ENCODE results near the gene MUS81. TPM values are rescaled to one million over a fixed set of nuclear protein-coding genes. Genes with fewer than 3 reads are reported as not detected.

The MUS81 gene
- total and polyA plus RNA-seq, 2 of the 13 experiments (the other 11 are each of a cell fraction or from before 2014, with no cell fraction given) = 25.6 to 30.2 TPM

DNA sequence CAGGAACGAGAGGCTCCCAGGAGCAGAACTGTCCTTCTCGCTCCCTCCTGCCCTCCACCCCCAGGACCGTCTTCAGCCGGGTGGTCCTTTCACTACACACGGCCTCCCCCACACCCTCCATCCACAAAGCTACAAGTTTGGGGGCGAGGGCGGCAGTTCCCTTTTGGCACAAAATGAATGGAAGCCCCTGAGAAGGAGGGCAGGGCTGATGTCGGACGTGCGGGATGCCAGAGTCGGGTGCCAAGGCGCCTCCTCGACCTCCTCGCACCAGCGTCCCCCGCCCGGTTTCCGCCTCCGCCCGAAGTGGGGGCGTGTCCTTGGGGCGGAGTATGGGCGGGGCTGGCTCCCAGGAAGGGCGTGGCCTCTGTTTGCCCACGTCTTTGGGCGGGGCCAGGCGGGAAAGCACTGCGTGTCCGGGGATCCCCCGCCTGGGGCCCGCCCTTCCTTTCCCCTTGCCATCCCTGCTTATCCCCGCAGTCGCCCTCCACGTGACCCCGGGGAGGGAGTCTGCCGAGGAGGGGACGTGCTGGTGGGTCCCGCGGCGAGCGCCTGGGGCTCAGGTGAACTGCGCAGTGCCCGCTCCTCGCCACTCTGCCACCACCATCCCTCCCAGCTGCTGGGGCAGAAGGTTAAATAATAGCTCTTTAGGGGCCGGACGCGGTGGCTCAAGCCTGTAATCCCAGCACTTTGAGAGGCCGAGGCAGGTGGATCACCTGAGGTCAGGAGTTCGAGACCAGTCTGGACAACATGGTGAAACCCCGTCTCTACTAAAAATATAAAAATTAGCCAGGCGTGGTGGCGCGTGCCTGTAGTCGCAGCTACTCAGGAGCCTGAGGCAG lies 13.3 kb downstream of the MUS81 start (continued):
- TF ChIP-seq FOXC1 (CRISPR knock-in tag; IDR thresholded peaks at IDR 0.05; ENCODE audit: borderline replicate concordance) (0 out of 2 replicates have a peak, but pooled peaks have one; percentile 64), ZBTB7B (CRISPR knock-in tag; IDR thresholded peaks at IDR 0.05) (peak; percentile 36; the same call in 1 of the 2 replicates), NBN (conservative IDR thresholded peaks at IDR 0.05) (no peak), TFDP2 (CRISPR knock-in tag; IDR thresholded peaks at IDR 0.05) (peak; percentile 65), ZFP36L2 (CRISPR knock-in tag; IDR thresholded peaks at IDR 0.05) (no peak), ZGPAT (CRISPR knock-in tag; IDR thresholded peaks at IDR 0.05) (peak; percentile 83), ZMYM2 (CRISPR knock-in tag; IDR thresholded peaks at IDR 0.05) (peak; percentile 95), RORA (CRISPR knock-in tag; IDR thresholded peaks at IDR 0.05) (no peak), TBX2 (CRISPR knock-in tag; IDR thresholded peaks at IDR 0.05; ENCODE audit: borderline replicate concordance) (peak; percentile 74), GATAD1 (CRISPR knock-in tag; IDR thresholded peaks at IDR 0.05) (no peak; the same call in none of the 2 replicates), ZNF460 (CRISPR knock-in tag; IDR thresholded peaks at IDR 0.05; ENCODE audit: borderline replicate concordance) (no peak; the same call in 1 of the 2 replicates), KAT2B (IDR thresholded peaks at IDR 0.05; ENCODE audit: borderline replicate concordance, low read depth, low read length) (no peak), SIX4 (CRISPR knock-in tag; IDR thresholded peaks at IDR 0.05) (no peak), SOX6 (IDR thresholded peaks at IDR 0.05) (no peak), SOX6 (CRISPR knock-in tag; IDR thresholded peaks at IDR 0.05) (peak; percentile 77), ZSCAN30 (CRISPR knock-in tag; IDR thresholded peaks at IDR 0.05) (no peak), ZNF317 (CRISPR knock-in tag; IDR thresholded peaks at IDR 0.05) (0 out of 2 replicates have a peak, but pooled peaks have one; percentile 48), ZNF724P (CRISPR knock-in tag; IDR thresholded peaks at IDR 0.05; ENCODE audit: borderline replicate concordance) (no peak), RCOR2 (CRISPR knock-in tag; IDR thresholded peaks at IDR 0.05) (peak; percentile 42; the same call in 1 of the 2 replicates), CAMTA2 (CRISPR knock-in tag; IDR thresholded peaks at IDR 0.05; ENCODE audit: borderline replicate concordance) (no peak), ZBTB20 (CRISPR knock-in tag; IDR thresholded peaks at IDR 0.05; ENCODE audit: borderline replicate concordance, low read depth) (no peak; the same call in 1 of the 2 replicates), ELF3 (CRISPR knock-in tag; IDR thresholded peaks at IDR 0.05) (peak; percentile 70; the same call in 1 of the 2 replicates), MYNN (CRISPR knock-in tag; IDR thresholded peaks at IDR 0.05; ENCODE audit: low read depth) (no peak), DRAP1 (CRISPR knock-in tag; IDR thresholded peaks at IDR 0.05) (peak; percentile 73; the same call in 1 of the 2 replicates), ZFP41 (CRISPR knock-in tag; IDR thresholded peaks at IDR 0.05; ENCODE audit: borderline replicate concordance) (no peak)
- TF ChIP-seq, protein P1, sequence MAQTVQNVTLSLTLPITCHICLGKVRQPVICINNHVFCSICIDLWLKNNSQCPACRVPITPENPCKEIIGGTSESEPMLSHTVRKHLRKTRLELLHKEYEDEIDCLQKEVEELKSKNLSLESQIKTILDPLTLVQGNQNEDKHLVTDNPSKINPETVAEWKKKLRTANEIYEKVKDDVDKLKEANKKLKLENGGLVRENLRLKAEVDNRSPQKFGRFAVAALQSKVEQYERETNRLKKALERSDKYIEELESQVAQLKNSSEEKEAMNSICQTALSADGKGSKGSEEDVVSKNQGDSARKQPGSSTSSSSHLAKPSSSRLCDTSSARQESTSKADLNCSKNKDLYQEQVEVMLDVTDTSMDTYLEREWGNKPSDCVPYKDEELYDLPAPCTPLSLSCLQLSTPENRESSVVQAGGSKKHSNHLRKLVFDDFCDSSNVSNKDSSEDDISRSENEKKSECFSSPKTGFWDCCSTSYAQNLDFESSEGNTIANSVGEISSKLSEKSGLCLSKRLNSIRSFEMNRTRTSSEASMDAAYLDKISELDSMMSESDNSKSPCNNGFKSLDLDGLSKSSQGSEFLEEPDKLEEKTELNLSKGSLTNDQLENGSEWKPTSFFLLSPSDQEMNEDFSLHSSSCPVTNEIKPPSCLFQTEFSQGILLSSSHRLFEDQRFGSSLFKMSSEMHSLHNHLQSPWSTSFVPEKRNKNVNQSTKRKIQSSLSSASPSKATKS (CRISPR knock-in tag; IDR thresholded peaks at IDR 0.05) = no peak

Data from HepG2 (cell line).